Uterus (tissue), 2 donors: ENCODE results near the gene POLR1C.

ENCODE experiments used
- POLR2A ChIP-seq, 2 donors: fragments of 450-650 bp; IDR thresholded peaks; one replicate each; pipeline ENCODE4 v1.6.1; 2016; ENCODE audit warnings: antibody characterized with exemption in 2 of 2, mild to moderate bottlenecking in 1 of 2, moderate library complexity in 1 of 2
- TF ChIP-seq, protein P1 (sequence below), 4 experiments: fragments of 200-600 bp in 2 of 4; fragments of 450-650 bp in 2 of 4; sonication (generic) in 2 of 4; IDR thresholded peaks; one replicate each; pipeline ENCODE4 v1.5.1; 2016 to 2019; ENCODE audit warnings: antibody characterized with exemption in 4 of 4, mild to moderate bottlenecking in 2 of 4, moderate library complexity in 1 of 4

DNA sequence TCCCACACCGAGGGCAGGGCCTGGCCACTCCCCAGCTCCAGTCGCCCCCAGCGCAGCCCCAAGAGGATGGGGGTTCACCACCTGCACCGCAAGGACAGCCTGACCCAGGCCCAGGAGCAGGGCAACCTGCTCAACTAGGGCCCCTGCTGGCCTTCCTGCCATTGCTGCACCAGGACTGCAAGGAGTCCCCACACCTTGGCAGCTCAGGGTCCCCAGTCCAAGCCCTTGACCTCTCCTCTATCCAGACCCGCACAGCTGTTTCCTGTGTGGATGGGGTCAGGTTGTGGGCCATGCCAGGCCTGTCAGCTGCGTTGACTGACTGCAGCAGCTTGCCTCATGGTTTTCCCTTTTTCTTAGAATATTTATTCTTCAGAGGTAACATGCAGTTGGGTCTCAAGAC, 11.2 kb upstream of the POLR1C start:
- TF ChIP-seq, protein P1, sequence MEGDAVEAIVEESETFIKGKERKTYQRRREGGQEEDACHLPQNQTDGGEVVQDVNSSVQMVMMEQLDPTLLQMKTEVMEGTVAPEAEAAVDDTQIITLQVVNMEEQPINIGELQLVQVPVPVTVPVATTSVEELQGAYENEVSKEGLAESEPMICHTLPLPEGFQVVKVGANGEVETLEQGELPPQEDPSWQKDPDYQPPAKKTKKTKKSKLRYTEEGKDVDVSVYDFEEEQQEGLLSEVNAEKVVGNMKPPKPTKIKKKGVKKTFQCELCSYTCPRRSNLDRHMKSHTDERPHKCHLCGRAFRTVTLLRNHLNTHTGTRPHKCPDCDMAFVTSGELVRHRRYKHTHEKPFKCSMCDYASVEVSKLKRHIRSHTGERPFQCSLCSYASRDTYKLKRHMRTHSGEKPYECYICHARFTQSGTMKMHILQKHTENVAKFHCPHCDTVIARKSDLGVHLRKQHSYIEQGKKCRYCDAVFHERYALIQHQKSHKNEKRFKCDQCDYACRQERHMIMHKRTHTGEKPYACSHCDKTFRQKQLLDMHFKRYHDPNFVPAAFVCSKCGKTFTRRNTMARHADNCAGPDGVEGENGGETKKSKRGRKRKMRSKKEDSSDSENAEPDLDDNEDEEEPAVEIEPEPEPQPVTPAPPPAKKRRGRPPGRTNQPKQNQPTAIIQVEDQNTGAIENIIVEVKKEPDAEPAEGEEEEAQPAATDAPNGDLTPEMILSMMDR (IDR thresholded peaks at IDR 0.05) = no peak
- TF ChIP-seq POLR2A (IDR thresholded peaks at IDR 0.05) = no peak
